Measurements from ENCODE around the gene SLC39A5. TPM values are rescaled to one million over a fixed set of nuclear protein-coding genes. Genes with fewer than 3 reads are reported as not detected.

The SLC39A5 gene
- total RNA-seq: 0.76 to 1.3 TPM (median 1.1 TPM) in 3 replicates

GRCh38 chr12:56229916-56230431 is at the start of gene SLC39A5:
TSS of gene SLC39A5 (plus strand) at chr12:56230051. CDS start at chr12:56231275, 1,224 bp downstream.
- no peaks in the 10 kb centered on the region for H3K9me3 Mint-ChIP-seq
- H3K4me1 Mint-ChIP-seq: peaks cover 5% of the 10 kb centered on the region
- TF ChIP-seq CTCF (IDR thresholded peaks at IDR 0.05; ENCODE audit: unreplicated experiment): no peak
- DNase-seq (ENCODE audit: low spot score in 2 of 2, unreplicated experiment in 2 of 2): no peak
- H3K4me3 Mint-ChIP-seq: no peak within 1 kb of the TSS
- H3K27me3 Mint-ChIP-seq (ENCODE audit: low read depth): no peaks in the 10 kb centered on the region
- H3K27ac Mint-ChIP-seq: no peak within 1 kb of the TSS
- H3K36me3 Mint-ChIP-seq: peaks cover 4% of the 10 kb centered on the region

GRCh38 chr12:56186957-56187356 is 42.9 kb upstream of the SLC39A5 start:
- Mint-ChIP-seq H3K27me3 (ENCODE audit: low read depth) (peaks cover 1% of the 10 kb centered on the region), H3K27ac (no peak overlapping the region), H3K4me3 (peak overlapping the region; percentile 75), H3K4me1 (peaks cover 19% of the 10 kb centered on the region), H3K9me3 (no peaks in the 10 kb centered on the region), H3K36me3 (peaks cover 18% of the 10 kb centered on the region)
- no peak for DNase-seq (ENCODE audit: low spot score in 2 of 2, unreplicated experiment in 2 of 2)
- no peak for TF ChIP-seq CTCF (IDR thresholded peaks at IDR 0.05; ENCODE audit: unreplicated experiment)

- peaks cover 16% of the 10 kb centered on the region for H3K36me3 Mint-ChIP-seq
- peaks cover 19% of the 10 kb centered on the region for H3K4me1 Mint-ChIP-seq
- no peaks in the 10 kb centered on the region for H3K9me3 Mint-ChIP-seq
- H3K27ac Mint-ChIP-seq: peak overlapping the region; percentile 89
- H3K27me3 Mint-ChIP-seq (ENCODE audit: low read depth): peaks cover 1% of the 10 kb centered on the region
- no peak for DNase-seq (ENCODE audit: low spot score in 2 of 2, unreplicated experiment in 2 of 2)
- no peak for TF ChIP-seq CTCF (IDR thresholded peaks at IDR 0.05; ENCODE audit: unreplicated experiment)
- H3K4me3 Mint-ChIP-seq: peak overlapping the region; percentile 75
Measured at GRCh38 chr12:56188131-56188777, 41.6 kb upstream of the SLC39A5 start.

GRCh38 chr12:56188778-56189098 is 41.1 kb upstream of the SLC39A5 start:
- H3K9me3 Mint-ChIP-seq: no peaks in the 10 kb centered on the region
- peaks cover 16% of the 10 kb centered on the region for H3K36me3 Mint-ChIP-seq
- H3K4me3 Mint-ChIP-seq: peak overlapping the region; percentile 75
- TF ChIP-seq CTCF (IDR thresholded peaks at IDR 0.05; ENCODE audit: unreplicated experiment): no peak
- DNase-seq (ENCODE audit: low spot score in 2 of 2, unreplicated experiment in 2 of 2): peak in 1 of 2 experiments; percentile 60
- peaks cover 19% of the 10 kb centered on the region for H3K4me1 Mint-ChIP-seq
- H3K27me3 Mint-ChIP-seq (ENCODE audit: low read depth): peaks cover 1% of the 10 kb centered on the region
- H3K27ac Mint-ChIP-seq: peak overlapping the region; percentile 89

- peak within 1 kb of the TSS; percentile 91 for H3K4me3 Mint-ChIP-seq
Measured at GRCh38 chr12:56189099-56189917, 40.5 kb upstream of the SLC39A5 start, which contains the start of gene SMARCC2. TSS of gene SMARCC2 (minus strand) at chr12:56189483. CDS start at chr12:56189461, 22 bp downstream.

More at GRCh38 chr12:56189099-56189917, 40.5 kb upstream of the SLC39A5 start, which contains the start of gene SMARCC2:
- Mint-ChIP-seq H3K27me3 (ENCODE audit: low read depth) (peaks cover 1% of the 10 kb centered on the region), H3K4me1 (peaks cover 19% of the 10 kb centered on the region), H3K36me3 (peaks cover 16% of the 10 kb centered on the region), H3K27ac (peak within 1 kb of the TSS; percentile 97), H3K9me3 (no peaks in the 10 kb centered on the region)
- DNase-seq (ENCODE audit: low spot score in 2 of 2, unreplicated experiment in 2 of 2): peak; percentile 79 to 90
- TF ChIP-seq CTCF (IDR thresholded peaks at IDR 0.05; ENCODE audit: unreplicated experiment): peak; percentile 81
